Measurements from ENCODE around the gene LRRC27.
"Not testable (repeated sequence)": the region's sequence is repeated elsewhere in the genome, so short reads cannot be mapped to it uniquely, and the experiment has no call there.

Gene LRRC27

GRCh38 chr10:132295481-132295880 lies 36.5 kb upstream of the LRRC27 start:
- not testable (repeated sequence) for H3K9me3 Mint-ChIP-seq; H3K27ac Mint-ChIP-seq (ENCODE audit: low read depth); ATAC-seq (replicated peaks; ENCODE audit: extremely low read depth, poor library complexity, severe bottlenecking)

DNA sequence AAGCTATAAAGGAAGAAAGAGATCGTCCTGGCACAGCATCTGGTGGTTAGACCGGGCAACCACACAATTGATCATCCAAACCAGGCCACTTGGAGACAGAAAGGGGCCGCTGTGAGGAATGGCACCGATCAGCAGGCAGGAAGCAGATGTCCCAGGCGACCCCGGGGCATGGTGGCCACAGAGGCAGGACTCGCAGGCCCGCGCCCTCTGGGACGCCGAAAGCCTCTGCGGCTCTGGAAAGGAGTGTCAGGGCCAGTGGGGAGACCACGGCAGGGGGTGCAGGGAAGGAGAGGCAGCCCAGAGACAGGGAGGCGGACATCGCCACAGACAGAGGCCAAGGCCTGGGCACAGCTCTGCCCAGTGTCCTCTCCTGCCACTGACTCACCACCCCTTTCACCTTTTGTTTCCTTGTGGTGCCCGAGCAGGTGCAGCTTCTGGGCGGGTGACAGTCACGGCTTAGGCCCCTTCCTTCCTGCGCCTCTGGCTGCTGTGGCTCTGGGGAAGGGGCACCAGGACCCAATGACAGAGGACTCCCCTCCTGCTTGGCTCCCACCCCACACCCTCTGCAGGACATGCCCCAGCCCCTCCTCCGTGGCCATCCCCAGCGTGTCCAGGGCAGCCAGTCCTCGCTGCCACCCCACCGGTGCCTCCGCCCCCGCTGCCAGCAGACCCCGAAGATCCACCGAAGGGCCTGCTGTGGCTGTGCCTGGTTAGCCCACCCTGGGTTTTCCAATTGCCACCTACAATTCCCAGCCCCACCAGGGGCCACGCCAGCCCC lies 35.1 kb upstream of the LRRC27 start:
- H3K27me3 Mint-ChIP-seq, result no peaks in the 10 kb centered on the region

More at GRCh38 chr10:132295481-132295880, 36.5 kb upstream of the LRRC27 start:
- DNase-seq (ENCODE audit: low spot score in 2 of 2); H3K4me1 Mint-ChIP-seq; H3K4me3 Mint-ChIP-seq; H3K36me3 Mint-ChIP-seq (ENCODE audit: insufficient read depth); H3K27me3 Mint-ChIP-seq: not testable (repeated sequence)

DNA sequence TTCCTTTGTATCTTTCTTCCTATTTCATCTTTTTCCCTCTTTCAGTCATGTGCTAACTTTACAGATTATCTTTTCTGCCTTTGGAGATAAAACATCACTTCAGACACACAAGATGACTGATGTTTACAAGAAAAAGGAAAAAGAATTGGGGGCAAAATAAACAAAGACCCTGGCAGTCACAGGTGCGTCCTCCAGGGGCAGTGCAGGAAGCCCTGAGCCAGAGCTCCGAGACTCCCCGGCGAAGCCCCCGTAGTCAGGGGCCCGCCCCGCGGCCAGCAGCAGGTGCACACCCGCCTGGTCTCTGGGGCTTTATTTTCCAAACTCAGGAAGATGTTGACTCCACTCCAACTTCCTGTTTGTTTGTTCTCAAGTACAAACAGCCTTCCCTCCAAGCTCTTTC lies 34.5 kb upstream of the LRRC27 start:
- no peak for DNase-seq (ENCODE audit: low spot score in 2 of 2)
- H3K27me3 Mint-ChIP-seq, result no peaks in the 10 kb centered on the region
- no peak overlapping the region for H3K27ac Mint-ChIP-seq (ENCODE audit: low read depth)
- no peaks in the 10 kb centered on the region for H3K36me3 Mint-ChIP-seq (ENCODE audit: insufficient read depth)
- no peaks in the 10 kb centered on the region for H3K9me3 Mint-ChIP-seq
- no peak for ATAC-seq (replicated peaks; ENCODE audit: extremely low read depth, poor library complexity, severe bottlenecking)
- no peak overlapping the region for H3K4me3 Mint-ChIP-seq
- peaks cover 6% of the 10 kb centered on the region for H3K4me1 Mint-ChIP-seq

More for the DNA sequence above, 35.1 kb upstream of the LRRC27 start:
- ATAC-seq (replicated peaks; ENCODE audit: extremely low read depth, poor library complexity, severe bottlenecking) (no peak), DNase-seq (ENCODE audit: low spot score in 2 of 2) (no peak)
- Mint-ChIP-seq H3K36me3 (ENCODE audit: insufficient read depth) (no peaks in the 10 kb centered on the region), H3K9me3 (no peaks in the 10 kb centered on the region), H3K4me3 (no peak overlapping the region), H3K27ac (ENCODE audit: low read depth) (no peak overlapping the region), H3K4me1 (peaks cover 6% of the 10 kb centered on the region)

- Mint-ChIP-seq H3K4me1 (peaks cover 6% of the 10 kb centered on the region), H3K9me3 (no peaks in the 10 kb centered on the region), H3K36me3 (ENCODE audit: insufficient read depth) (no peaks in the 10 kb centered on the region), H3K27me3 (no peaks in the 10 kb centered on the region), H3K4me3 (no peak overlapping the region), H3K27ac (ENCODE audit: low read depth) (no peak overlapping the region)
- no peak for DNase-seq (ENCODE audit: low spot score in 2 of 2)
- ATAC-seq (replicated peaks; ENCODE audit: extremely low read depth, poor library complexity, severe bottlenecking), result no peak
Measured at GRCh38 chr10:132298038-132298881, 33.7 kb upstream of the LRRC27 start.

GRCh38 chr10:132299371-132300336 lies 32.3 kb upstream of the LRRC27 start:
- no peak for DNase-seq (ENCODE audit: low spot score in 2 of 2)

GRCh38 chr10:132300582-132300981 lies 31.4 kb upstream of the LRRC27 start:
- no peaks in the 10 kb centered on the region for H3K27me3 Mint-ChIP-seq
- H3K4me1 Mint-ChIP-seq, result peaks cover 6% of the 10 kb centered on the region
- no peaks in the 10 kb centered on the region for H3K9me3 Mint-ChIP-seq
- H3K36me3 Mint-ChIP-seq (ENCODE audit: insufficient read depth), result no peaks in the 10 kb centered on the region
- no peak overlapping the region for H3K4me3 Mint-ChIP-seq
- no peak overlapping the region for H3K27ac Mint-ChIP-seq (ENCODE audit: low read depth)
- DNase-seq (ENCODE audit: low spot score in 2 of 2) (no peak), ATAC-seq (replicated peaks; ENCODE audit: extremely low read depth, poor library complexity, severe bottlenecking) (no peak)

More at GRCh38 chr10:132299371-132300336, 32.3 kb upstream of the LRRC27 start:
- Mint-ChIP-seq H3K4me1 (peaks cover 6% of the 10 kb centered on the region), H3K4me3 (no peak overlapping the region), H3K9me3 (no peaks in the 10 kb centered on the region), H3K27me3 (no peaks in the 10 kb centered on the region), H3K36me3 (ENCODE audit: insufficient read depth) (no peaks in the 10 kb centered on the region), H3K27ac (ENCODE audit: low read depth) (no peak overlapping the region)
- no peak for ATAC-seq (replicated peaks; ENCODE audit: extremely low read depth, poor library complexity, severe bottlenecking)

- Mint-ChIP-seq H3K4me3 (no peak overlapping the region), H3K27ac (ENCODE audit: low read depth) (no peak overlapping the region), H3K4me1 (peaks cover 6% of the 10 kb centered on the region), H3K27me3 (no peaks in the 10 kb centered on the region), H3K36me3 (ENCODE audit: insufficient read depth) (no peaks in the 10 kb centered on the region), H3K9me3 (no peaks in the 10 kb centered on the region)
- DNase-seq (ENCODE audit: low spot score in 2 of 2) (no peak), ATAC-seq (replicated peaks; ENCODE audit: extremely low read depth, poor library complexity, severe bottlenecking) (no peak)
Measured at GRCh38 chr10:132301371-132302330, 30.3 kb upstream of the LRRC27 start.

DNA sequence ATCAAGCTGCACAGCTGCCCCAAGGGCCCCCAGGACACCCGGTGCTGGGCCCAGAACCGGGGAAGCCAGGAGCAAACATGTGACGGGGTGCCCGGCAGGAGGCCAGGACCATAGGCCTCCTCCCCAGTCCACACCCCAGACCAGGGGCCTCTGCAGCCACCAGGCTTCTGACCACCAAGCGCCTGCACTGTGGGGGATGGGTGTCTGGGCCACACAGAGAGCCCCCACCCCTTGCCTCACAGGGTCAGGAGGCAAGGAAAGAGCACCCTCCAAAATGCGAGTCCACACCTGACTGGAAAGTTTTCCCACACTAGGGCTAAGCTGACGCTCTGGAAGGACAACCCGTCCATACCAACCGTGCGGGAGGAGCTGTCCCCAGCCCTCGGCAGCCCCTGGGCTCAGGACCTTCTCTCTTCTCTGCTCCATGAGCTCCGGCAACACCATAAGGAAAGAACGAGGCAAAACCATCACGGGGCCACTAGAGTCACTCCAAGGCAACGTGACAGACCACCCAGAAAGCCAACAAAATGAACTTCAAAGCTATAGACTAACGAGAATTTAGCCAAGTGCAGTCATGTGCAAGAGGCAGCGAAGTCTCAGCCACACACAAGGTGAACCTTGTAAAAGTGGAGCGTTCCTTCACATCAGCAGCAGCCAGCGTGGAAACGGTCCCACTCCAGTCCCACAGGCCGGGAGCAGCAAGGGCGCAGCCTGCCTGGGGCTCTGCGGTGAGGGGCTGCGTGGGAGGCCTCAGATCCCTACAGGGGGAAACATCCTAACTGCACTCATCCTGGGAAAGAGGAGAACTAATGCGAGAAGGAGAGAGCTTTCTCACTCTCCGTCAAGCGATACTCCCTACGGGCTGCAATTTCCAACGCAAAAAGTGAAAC lies 29.3 kb upstream of the LRRC27 start:
- ATAC-seq (replicated peaks; ENCODE audit: extremely low read depth, poor library complexity, severe bottlenecking) (no peak), DNase-seq (ENCODE audit: low spot score in 2 of 2) (no peak)
- Mint-ChIP-seq H3K36me3 (ENCODE audit: insufficient read depth) (peaks cover 3% of the 10 kb centered on the region), H3K27me3 (no peaks in the 10 kb centered on the region), H3K4me1 (peaks cover 10% of the 10 kb centered on the region), H3K27ac (ENCODE audit: low read depth) (no peak overlapping the region), H3K4me3 (no peak overlapping the region), H3K9me3 (no peaks in the 10 kb centered on the region)

- H3K4me3 Mint-ChIP-seq, result no peak overlapping the region
- H3K27me3 Mint-ChIP-seq, result no peaks in the 10 kb centered on the region
- DNase-seq (ENCODE audit: low spot score in 2 of 2) (no peak), ATAC-seq (replicated peaks; ENCODE audit: extremely low read depth, poor library complexity, severe bottlenecking) (no peak)
- peaks cover 3% of the 10 kb centered on the region for H3K36me3 Mint-ChIP-seq (ENCODE audit: insufficient read depth)
- H3K4me1 Mint-ChIP-seq, result peaks cover 10% of the 10 kb centered on the region
- H3K27ac Mint-ChIP-seq (ENCODE audit: low read depth), result no peak overlapping the region
- no peaks in the 10 kb centered on the region for H3K9me3 Mint-ChIP-seq
Measured at GRCh38 chr10:132303361-132304115, 28.5 kb upstream of the LRRC27 start.

- Mint-ChIP-seq H3K4me1 (peaks cover 10% of the 10 kb centered on the region), H3K4me3 (no peak overlapping the region), H3K9me3 (no peaks in the 10 kb centered on the region), H3K27ac (ENCODE audit: low read depth) (no peak overlapping the region), H3K36me3 (ENCODE audit: insufficient read depth) (peaks cover 3% of the 10 kb centered on the region), H3K27me3 (no peaks in the 10 kb centered on the region)
- no peak for ATAC-seq (replicated peaks; ENCODE audit: extremely low read depth, poor library complexity, severe bottlenecking)
- DNase-seq (ENCODE audit: low spot score in 2 of 2), result no peak
Measured at GRCh38 chr10:132304756-132305509, 27.1 kb upstream of the LRRC27 start.

Measured in central memory CD8-positive, alpha-beta T cell (primary cell).